NCI-H2196 (cell line): Measurements from ENCODE around the gene GAP43.
"Not testable (repeated sequence)": the region's sequence is repeated elsewhere in the genome, so short reads cannot be mapped to it uniquely, and the experiment has no call there.

ENCODE experiments used
- DNase-seq: peaks from one replicate; lab custom pipeline; 2025; ENCODE audit not compliant: unreplicated experiment; lab: John Stamatoyannopoulos, UW

GAP43 gene

GRCh38 chr3:115752978-115753377 is 129.7 kb downstream of the GAP43 start:
- not testable (repeated sequence) for DNase-seq

DNA sequence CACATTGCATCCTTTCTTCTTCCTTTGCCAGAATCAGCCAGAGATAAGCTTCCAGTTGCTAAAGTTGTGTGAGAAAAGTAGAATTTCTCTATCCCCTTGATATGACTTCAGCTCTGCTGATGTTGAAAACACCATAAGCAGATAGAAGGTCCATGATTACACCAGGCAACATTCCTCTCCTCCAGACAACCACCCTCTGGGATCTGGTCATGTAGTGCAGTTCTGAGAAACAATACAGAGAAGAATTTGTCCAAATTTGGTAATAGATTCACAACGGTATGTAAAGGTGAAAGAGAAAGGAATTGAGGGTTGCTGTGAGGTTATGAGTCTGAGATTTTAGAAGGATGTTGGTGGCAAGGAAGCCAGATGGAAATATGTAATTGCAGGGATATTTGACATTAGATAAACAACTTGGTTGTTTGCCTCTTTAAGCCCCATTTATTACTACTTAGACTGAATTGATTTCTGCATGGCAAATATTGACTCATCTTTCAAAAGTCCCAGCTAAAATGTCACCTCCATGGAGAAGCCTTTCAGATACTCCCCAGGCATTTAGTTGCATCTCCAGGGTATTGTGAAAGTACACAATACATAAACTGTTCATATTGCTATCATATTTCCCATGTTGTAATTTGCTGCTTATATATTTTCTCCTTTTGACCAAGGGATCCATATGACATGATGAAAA is 134.9 kb downstream of the GAP43 start:
- peak; percentile 40 for DNase-seq

GRCh38 chr3:115760716-115761115 is 137.4 kb downstream of the GAP43 start:
- no peak for DNase-seq

DNA sequence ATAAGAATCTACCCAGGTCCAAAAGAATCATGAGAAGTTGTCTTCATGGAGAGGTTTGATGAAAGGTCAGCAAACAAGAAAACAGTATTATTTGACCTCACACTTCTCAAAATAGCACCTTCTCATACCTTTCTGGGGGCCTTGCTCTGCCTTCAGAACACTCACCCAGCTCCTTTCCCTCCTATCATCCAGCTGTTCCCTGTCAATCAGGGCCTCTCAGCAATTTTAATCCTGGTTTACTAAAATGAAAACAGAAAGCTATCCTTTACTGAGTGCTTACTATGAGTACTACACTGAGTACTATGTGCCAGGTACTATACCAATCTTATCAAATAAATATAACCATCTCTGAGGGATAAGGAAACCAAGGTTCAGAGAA is 138.6 kb downstream of the GAP43 start:
- DNase-seq = no peak

DNA sequence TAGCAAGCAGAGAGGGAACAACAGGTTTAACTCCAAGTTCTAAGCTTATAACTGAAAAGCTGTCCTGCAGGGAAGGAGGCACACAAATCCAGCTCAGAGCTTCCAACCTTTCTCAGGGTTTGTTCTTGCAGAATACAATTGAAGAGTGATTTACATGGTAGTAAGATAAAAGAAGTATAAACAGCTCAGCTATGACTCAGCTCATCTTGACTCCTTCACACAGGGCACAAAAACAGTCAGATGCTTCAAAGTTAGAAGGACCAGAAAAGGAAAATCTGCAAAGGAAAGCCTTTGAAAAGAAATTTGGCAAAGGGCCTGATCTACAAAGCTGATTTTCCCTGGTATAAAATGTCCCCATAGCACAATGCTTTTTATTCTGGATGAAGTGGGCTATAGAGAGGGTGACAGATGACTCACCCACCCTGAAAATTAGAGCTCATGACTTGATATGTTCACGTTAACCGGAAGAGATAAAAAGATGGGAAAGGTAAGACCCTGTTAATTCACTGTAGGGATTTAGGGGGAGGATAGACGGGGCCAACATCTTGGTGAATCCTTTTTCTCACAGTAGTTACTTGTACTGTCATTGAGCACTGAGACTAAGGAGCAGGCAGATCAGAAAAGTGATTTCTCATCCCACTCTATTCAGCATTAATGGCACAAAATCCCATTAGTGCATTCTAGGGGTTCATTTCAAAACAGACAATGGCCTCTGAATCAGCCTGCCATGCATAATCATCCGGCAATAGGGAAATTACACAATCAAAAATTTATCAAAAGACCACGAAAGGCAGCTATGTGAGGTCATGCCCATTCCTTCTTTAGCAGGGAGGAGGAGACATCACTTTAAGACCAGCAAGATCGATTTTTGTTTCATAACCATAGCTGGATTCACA is 143.5 kb downstream of the GAP43 start:
- no peak for DNase-seq

DNA sequence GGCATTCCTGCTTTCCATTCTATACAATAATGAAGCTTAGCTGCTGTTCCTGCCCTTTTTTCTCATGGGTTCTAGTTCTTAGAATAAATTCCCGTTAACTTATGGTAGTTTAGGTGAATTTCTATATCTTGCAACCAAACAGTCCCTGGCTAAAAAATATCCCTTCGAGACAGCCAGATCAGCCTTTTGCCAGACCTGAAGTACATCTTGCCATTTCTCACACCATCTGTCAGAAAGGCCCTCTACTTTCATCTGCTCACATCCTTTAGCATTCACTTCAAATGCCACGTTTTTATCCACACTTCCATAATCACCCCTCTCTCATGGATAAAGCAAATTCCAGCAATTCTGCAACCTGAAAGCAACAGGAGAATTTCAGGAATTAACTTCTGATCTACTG is 145.4 kb downstream of the GAP43 start:
- DNase-seq = no peak
